Peyer's patch (tissue), 4 donors: Measurements from ENCODE around the gene NOC4L. TPM values are rescaled to one million over a fixed set of nuclear protein-coding genes. Genes with fewer than 3 reads are reported as not detected.

ENCODE experiments used
- DNase-seq, 3 donors: peaks; one replicate each; pipeline ENCODE4 v3.0.0-alpha.2; 2017 to 2019
- H3K27ac ChIP-seq, 4 donors: fragments of 200-600 bp; sonication (generic); one replicate each; pipeline ENCODE4 v1.5.1; 2016 to 2019
- H3K27me3 ChIP-seq, 2 donors: fragments of 200-600 bp; sonication (generic); one replicate each; pipeline ENCODE4 v1.5.1; 2019
- H3K36me3 ChIP-seq, 3 donors: fragments of 200-600 bp; sonication (generic); one replicate each; pipeline ENCODE4 v1.5.1; 2016 to 2019
- H3K4me1 ChIP-seq, 4 donors: fragments of 200-600 bp; sonication (generic); one replicate each; pipeline ENCODE4 v1.5.1; 2016 to 2019
- H3K4me3 ChIP-seq, 4 donors: fragments of 200-600 bp; sonication (generic); 1 replicate in 3 of 4; 2 replicates in 1 of 4; pipeline ENCODE4 v1.5.1; 2016 to 2019; ENCODE audit warnings: mild to moderate bottlenecking in 1 of 4
- H3K9me3 ChIP-seq, 4 donors: fragments of 200-600 bp; sonication (generic); one replicate each; pipeline ENCODE4 v1.5.1; 2016 to 2019; ENCODE audit warnings: mild to moderate bottlenecking in 1 of 4
- POLR2A ChIP-seq, 2 donors: fragments of 450-650 bp; IDR thresholded peaks; one replicate each; pipeline ENCODE4 v1.5.1; 2017; ENCODE audit warnings: antibody characterized with exemption in 2 of 2, mild to moderate bottlenecking in 2 of 2, moderate library complexity in 2 of 2
- total RNA-seq, 4 donors: library from RNA; depleted of rRNA; stranded (reverse); fragments of >200 nt; gene quantifications; one replicate each; pipeline ENCODE4 v1.1.0, GENCODE V29; 2016
- TF ChIP-seq, protein P1 (sequence below), 6 experiments: fragments of 450-650 bp in 4 of 6; fragments of 200-600 bp in 2 of 6; sonication (generic) in 1 of 6; IDR thresholded peaks; one replicate each; pipeline ENCODE4 v1.5.1; 2017 to 2019; ENCODE audit warnings: antibody characterized with exemption in 6 of 6, mild to moderate bottlenecking in 3 of 6, moderate library complexity in 1 of 6

Gene NOC4L
- total RNA-seq, 4 donors from 2014 or later, result 8.9 to 47.0 (median 12.2) TPM

DNA sequence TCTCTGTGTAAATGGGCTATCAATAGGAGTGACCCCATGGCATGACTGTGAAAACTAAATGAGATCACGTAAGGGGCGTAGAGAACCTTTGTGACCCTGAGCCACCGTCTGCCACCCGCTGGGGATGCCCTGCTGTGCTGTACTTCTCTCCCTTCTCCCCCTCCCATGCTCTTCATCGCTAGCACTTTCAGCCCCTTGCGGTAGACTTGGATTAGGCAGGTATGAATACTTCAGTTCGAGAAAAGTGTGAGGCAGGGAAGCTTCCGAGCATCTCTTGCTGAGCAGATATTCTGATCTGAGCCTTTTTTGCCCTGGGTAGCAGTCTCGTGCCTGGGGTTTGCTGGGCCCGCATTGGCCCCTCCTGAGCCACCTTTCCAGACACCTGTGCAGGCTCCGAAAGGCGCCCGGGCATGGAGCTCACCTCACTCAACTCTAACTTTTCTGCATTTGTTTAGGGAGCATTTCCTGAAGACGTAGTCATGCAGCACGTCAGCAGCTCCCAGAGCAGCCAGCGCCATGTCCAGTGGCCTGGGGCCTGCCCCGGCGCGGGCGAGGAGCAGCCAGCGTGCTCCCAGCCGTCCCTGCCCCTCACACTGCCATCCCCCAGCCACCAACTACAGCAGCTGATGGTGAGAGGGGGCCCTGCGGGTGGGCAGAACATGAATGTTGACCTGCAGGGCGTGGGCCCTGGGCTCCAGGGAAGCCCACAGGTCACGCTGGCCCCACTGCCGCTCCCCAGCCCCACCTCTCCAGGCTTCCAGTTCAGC is 40.5 kb upstream of the NOC4L start:
- H3K36me3 ChIP-seq, result peaks cover 0 to 7% (median 0%) of the 10 kb centered on the region in 3 donors
- no peak overlapping the region for H3K4me3 ChIP-seq
- no peaks in the 10 kb centered on the region for H3K27me3 ChIP-seq
- no peaks in the 10 kb centered on the region for H3K4me1 ChIP-seq
- no peak overlapping the region for H3K27ac ChIP-seq
- no peaks in the 10 kb centered on the region for H3K9me3 ChIP-seq
- no peak for TF ChIP-seq POLR2A (IDR thresholded peaks at IDR 0.05)
- TF ChIP-seq, protein P1, sequence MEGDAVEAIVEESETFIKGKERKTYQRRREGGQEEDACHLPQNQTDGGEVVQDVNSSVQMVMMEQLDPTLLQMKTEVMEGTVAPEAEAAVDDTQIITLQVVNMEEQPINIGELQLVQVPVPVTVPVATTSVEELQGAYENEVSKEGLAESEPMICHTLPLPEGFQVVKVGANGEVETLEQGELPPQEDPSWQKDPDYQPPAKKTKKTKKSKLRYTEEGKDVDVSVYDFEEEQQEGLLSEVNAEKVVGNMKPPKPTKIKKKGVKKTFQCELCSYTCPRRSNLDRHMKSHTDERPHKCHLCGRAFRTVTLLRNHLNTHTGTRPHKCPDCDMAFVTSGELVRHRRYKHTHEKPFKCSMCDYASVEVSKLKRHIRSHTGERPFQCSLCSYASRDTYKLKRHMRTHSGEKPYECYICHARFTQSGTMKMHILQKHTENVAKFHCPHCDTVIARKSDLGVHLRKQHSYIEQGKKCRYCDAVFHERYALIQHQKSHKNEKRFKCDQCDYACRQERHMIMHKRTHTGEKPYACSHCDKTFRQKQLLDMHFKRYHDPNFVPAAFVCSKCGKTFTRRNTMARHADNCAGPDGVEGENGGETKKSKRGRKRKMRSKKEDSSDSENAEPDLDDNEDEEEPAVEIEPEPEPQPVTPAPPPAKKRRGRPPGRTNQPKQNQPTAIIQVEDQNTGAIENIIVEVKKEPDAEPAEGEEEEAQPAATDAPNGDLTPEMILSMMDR (IDR thresholded peaks at IDR 0.05), result no peak
- no peak for DNase-seq

DNA sequence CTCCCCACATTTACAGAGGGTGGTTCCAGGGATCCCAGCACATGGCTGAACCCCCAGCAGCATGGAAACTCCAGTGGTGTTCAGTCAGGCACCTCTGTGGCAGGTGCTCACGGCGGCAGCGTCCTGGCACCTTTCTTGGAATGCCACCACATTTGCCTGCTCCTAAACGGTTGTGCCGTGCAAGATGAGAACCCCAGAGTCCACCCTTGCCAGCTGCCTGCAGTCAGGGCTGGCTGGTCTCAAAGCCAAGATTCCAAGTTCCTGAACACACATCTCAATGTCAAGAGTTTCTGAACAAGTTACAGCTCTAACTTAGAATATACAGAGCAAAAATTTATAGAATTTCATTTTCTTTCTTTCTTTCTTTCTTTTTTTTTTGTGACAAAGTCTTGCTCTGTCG is 38.8 kb upstream of the NOC4L start:
- H3K4me1 ChIP-seq, result no peaks in the 10 kb centered on the region
- peaks cover 0 to 18% (median 0%) of the 10 kb centered on the region in 3 donors for H3K36me3 ChIP-seq
- no peaks in the 10 kb centered on the region for H3K9me3 ChIP-seq
- no peaks in the 10 kb centered on the region for H3K27me3 ChIP-seq
- no peak for DNase-seq
- TF ChIP-seq, protein P1 (IDR thresholded peaks at IDR 0.05), result no peak
- no peak for TF ChIP-seq POLR2A (IDR thresholded peaks at IDR 0.05)
- H3K27ac ChIP-seq, result no peak overlapping the region
- H3K4me3 ChIP-seq, result no peak overlapping the region

DNA sequence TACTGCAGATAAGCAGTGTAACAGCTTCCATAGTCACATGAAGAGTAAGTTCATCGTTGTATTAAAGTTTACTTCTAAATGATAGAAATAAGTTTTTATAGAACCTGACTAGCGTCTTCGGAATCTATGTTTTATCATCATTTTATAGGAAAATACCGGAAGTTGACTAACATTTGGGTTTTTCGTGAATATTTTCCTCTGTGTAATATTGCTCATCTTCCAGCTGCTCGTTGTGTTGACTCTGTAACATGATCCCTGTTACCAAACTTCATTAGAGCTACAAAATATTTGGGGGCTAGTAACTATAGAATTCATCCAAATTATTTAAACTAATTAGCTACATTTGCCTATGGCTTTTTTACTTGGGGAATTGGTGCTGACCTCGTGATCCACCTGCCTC is 37.3 kb upstream of the NOC4L start:
- no peak overlapping the region for H3K4me3 ChIP-seq
- DNase-seq, result no peak
- H3K27me3 ChIP-seq, result no peaks in the 10 kb centered on the region
- no peaks in the 10 kb centered on the region for H3K9me3 ChIP-seq
- no peaks in the 10 kb centered on the region for H3K4me1 ChIP-seq
- no peak overlapping the region for H3K27ac ChIP-seq
- no peak for TF ChIP-seq POLR2A (IDR thresholded peaks at IDR 0.05)
- TF ChIP-seq, protein P1 (IDR thresholded peaks at IDR 0.05), result no peak
- H3K36me3 ChIP-seq, result peaks cover 0 to 32% (median 0%) of the 10 kb centered on the region in 3 donors

DNA sequence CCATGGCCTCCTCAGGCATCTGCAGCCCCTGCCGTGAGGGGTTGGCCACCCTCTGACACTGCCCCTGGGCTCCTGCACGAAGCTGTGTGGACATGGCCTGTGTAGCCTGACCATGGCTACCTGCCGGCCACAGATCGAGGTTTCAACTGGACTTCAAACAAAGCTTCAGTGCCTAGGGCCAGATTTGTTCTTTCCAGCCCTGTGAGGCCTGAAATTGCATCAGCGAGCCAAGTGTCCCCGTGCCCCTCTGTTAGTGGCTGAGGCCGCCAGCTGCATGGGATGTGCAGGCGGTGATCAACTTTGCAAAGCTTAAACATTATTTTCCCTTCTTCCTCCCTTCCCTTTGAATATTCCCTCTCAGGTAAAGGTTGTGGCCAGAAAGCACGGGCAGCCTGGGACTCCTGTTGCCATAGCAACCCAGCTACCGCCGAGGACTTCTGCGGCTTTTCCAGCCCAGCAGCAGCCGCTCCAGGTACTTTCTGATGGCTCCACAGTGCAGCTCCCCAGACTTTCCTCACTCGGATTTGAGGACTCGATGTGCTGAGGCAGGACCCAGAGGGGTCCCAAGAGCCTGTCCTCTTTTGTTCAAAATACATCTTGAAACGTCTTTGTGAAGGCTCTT is 35.9 kb upstream of the NOC4L start:
- H3K9me3 ChIP-seq, result no peaks in the 10 kb centered on the region
- no peaks in the 10 kb centered on the region for H3K27me3 ChIP-seq
- no peak for DNase-seq
- no peak overlapping the region for H3K4me3 ChIP-seq
- H3K4me1 ChIP-seq, result no peaks in the 10 kb centered on the region
- H3K27ac ChIP-seq, result no peak overlapping the region
- TF ChIP-seq POLR2A (IDR thresholded peaks at IDR 0.05), result no peak
- TF ChIP-seq, protein P1 (IDR thresholded peaks at IDR 0.05), result no peak
- peaks cover 0 to 39% (median 0%) of the 10 kb centered on the region in 3 donors for H3K36me3 ChIP-seq

DNA sequence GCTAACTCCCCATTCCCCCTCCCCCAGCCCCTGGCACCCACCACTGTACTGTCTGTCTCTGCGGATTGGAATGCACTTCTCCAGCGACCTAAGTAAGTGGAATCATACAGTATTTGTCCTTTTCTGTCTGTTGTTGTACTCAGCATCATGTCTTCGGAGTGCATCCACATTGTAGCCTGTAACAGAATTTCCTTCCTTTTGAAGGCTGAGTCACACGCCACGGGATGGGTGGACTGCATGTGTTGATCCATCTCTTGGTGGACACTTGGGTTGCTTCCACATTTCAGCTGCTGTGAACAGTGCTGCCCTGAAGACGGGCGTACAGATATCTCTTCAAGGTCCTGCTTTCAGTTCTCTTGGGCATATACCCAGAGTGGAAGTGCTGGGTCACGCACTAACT is 34.5 kb upstream of the NOC4L start:
- Histone ChIP-seq H3K4me3 (no peak overlapping the region), H3K4me1 (no peaks in the 10 kb centered on the region), H3K27ac (no peak overlapping the region), H3K36me3 (peaks cover 0 to 49% (median 0%) of the 10 kb centered on the region in 3 donors), H3K27me3 (no peaks in the 10 kb centered on the region), H3K9me3 (no peaks in the 10 kb centered on the region)
- no peak for DNase-seq
- TF ChIP-seq, protein P1 (IDR thresholded peaks at IDR 0.05), result no peak
- no peak for TF ChIP-seq POLR2A (IDR thresholded peaks at IDR 0.05)
